ENCODE results near the gene CLDN22.

- TF ChIP-seq, protein P1, sequence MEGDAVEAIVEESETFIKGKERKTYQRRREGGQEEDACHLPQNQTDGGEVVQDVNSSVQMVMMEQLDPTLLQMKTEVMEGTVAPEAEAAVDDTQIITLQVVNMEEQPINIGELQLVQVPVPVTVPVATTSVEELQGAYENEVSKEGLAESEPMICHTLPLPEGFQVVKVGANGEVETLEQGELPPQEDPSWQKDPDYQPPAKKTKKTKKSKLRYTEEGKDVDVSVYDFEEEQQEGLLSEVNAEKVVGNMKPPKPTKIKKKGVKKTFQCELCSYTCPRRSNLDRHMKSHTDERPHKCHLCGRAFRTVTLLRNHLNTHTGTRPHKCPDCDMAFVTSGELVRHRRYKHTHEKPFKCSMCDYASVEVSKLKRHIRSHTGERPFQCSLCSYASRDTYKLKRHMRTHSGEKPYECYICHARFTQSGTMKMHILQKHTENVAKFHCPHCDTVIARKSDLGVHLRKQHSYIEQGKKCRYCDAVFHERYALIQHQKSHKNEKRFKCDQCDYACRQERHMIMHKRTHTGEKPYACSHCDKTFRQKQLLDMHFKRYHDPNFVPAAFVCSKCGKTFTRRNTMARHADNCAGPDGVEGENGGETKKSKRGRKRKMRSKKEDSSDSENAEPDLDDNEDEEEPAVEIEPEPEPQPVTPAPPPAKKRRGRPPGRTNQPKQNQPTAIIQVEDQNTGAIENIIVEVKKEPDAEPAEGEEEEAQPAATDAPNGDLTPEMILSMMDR (IDR thresholded peaks at IDR 0.05), result no peak
- no peak for TF ChIP-seq POLR2AphosphoS5 (IDR thresholded peaks at IDR 0.05)
These were observed 27.5 kb upstream of the CLDN22 start for GRCh38 chr4:183347566-183347965.

Measured in breast epithelium (tissue), 3 donors.